ENCODE data around the gene SPATA16. TPM values are rescaled to one million over a fixed set of nuclear protein-coding genes. Genes with fewer than 3 reads are reported as not detected.
"Not testable (repeated sequence)": the region's sequence is repeated elsewhere in the genome, so short reads cannot be mapped to it uniquely, and the experiment has no call there.

SPATA16 gene
- not detected for polyA plus RNA-seq

- Mint-ChIP-seq H3K27ac (no peak within 1 kb of the TSS), H3K27me3 (ENCODE audit: low read depth in 3 of 3) (no peaks in the 10 kb centered on the region), H3K4me3 (no peak within 1 kb of the TSS), H3K4me1 (no peaks in the 10 kb centered on the region), H3K36me3 (no peaks in the 10 kb centered on the region), H3K9me3 (peaks cover 0 to 10% (median 5%) of the 10 kb centered on the region in 6 donors)
- no peak for DNase-seq
Measured at GRCh38 chr3:173140986-173141385, at the start of gene SPATA16. Gene SPATA16 (minus strand): TSS chr3:173141235. CDS start chr3:173117731, 23,504 bp downstream.

GRCh38 chr3:173183022-173183421 lies 42.0 kb upstream of the SPATA16 start:
- H3K9me3 Mint-ChIP-seq: peaks cover 3 to 35% (median 12%) of the 10 kb centered on the region in 6 donors
- H3K4me1 Mint-ChIP-seq; H3K27ac Mint-ChIP-seq; H3K4me3 Mint-ChIP-seq; H3K27me3 Mint-ChIP-seq (ENCODE audit: low read depth in 3 of 3); DNase-seq; H3K36me3 Mint-ChIP-seq: not testable (repeated sequence)

GRCh38 chr3:173173652-173174051 lies 32.6 kb upstream of the SPATA16 start:
- Mint-ChIP-seq H3K4me1 (no peaks in the 10 kb centered on the region), H3K4me3 (no peak overlapping the region), H3K27ac (no peak overlapping the region), H3K27me3 (ENCODE audit: low read depth in 3 of 3) (peaks cover 0 to 2% (median 0%) of the 10 kb centered on the region in 3 donors), H3K9me3 (peaks cover 2 to 9% (median 5%) of the 10 kb centered on the region in 6 donors), H3K36me3 (no peaks in the 10 kb centered on the region)
- no peak for DNase-seq

GRCh38 chr3:173159139-173159538 lies 18.1 kb upstream of the SPATA16 start:
- H3K27me3 Mint-ChIP-seq (ENCODE audit: low read depth in 3 of 3); H3K27ac Mint-ChIP-seq; H3K4me3 Mint-ChIP-seq; H3K9me3 Mint-ChIP-seq; H3K36me3 Mint-ChIP-seq; DNase-seq; H3K4me1 Mint-ChIP-seq: not testable (repeated sequence)

- not testable (repeated sequence) for H3K9me3 Mint-ChIP-seq; H3K27ac Mint-ChIP-seq; H3K36me3 Mint-ChIP-seq; DNase-seq; H3K27me3 Mint-ChIP-seq (ENCODE audit: low read depth in 3 of 3); H3K4me3 Mint-ChIP-seq; H3K4me1 Mint-ChIP-seq
Measured at GRCh38 chr3:173156533-173156932, 15.5 kb upstream of the SPATA16 start.

GRCh38 chr3:173153631-173154030 lies 12.6 kb upstream of the SPATA16 start:
- H3K4me1 Mint-ChIP-seq: no peaks in the 10 kb centered on the region
- DNase-seq: no peak
- no peak overlapping the region for H3K4me3 Mint-ChIP-seq
- H3K36me3 Mint-ChIP-seq: no peaks in the 10 kb centered on the region
- H3K27ac Mint-ChIP-seq: no peak overlapping the region
- no peaks in the 10 kb centered on the region for H3K27me3 Mint-ChIP-seq (ENCODE audit: low read depth in 3 of 3)
- peaks cover 0 to 4% (median under 1%) of the 10 kb centered on the region in 6 donors for H3K9me3 Mint-ChIP-seq

- Mint-ChIP-seq H3K4me3 (no peak overlapping the region), H3K27ac (no peak overlapping the region), H3K4me1 (no peaks in the 10 kb centered on the region), H3K27me3 (ENCODE audit: low read depth in 3 of 3) (no peaks in the 10 kb centered on the region), H3K9me3 (peaks cover 0 to 6% (median 2%) of the 10 kb centered on the region in 6 donors), H3K36me3 (no peaks in the 10 kb centered on the region)
- DNase-seq: no peak
Measured at GRCh38 chr3:173139420-173139819, 1.6 kb downstream of the SPATA16 start.

- Mint-ChIP-seq H3K27ac (no peak overlapping the region), H3K4me1 (no peaks in the 10 kb centered on the region), H3K36me3 (no peaks in the 10 kb centered on the region), H3K27me3 (ENCODE audit: low read depth in 3 of 3) (no peaks in the 10 kb centered on the region), H3K4me3 (no peak overlapping the region), H3K9me3 (peaks cover 0 to 6% (median 2%) of the 10 kb centered on the region in 6 donors)
- no peak for DNase-seq
Measured at GRCh38 chr3:173138026-173138425, 3.0 kb downstream of the SPATA16 start.

- no peak overlapping the region for H3K4me3 Mint-ChIP-seq
- no peak for DNase-seq
- peaks cover 0 to 6% (median 4%) of the 10 kb centered on the region in 6 donors for H3K9me3 Mint-ChIP-seq
- no peaks in the 10 kb centered on the region for H3K36me3 Mint-ChIP-seq
- no peaks in the 10 kb centered on the region for H3K27me3 Mint-ChIP-seq (ENCODE audit: low read depth in 3 of 3)
- no peaks in the 10 kb centered on the region for H3K4me1 Mint-ChIP-seq
- H3K27ac Mint-ChIP-seq: no peak overlapping the region
Measured at GRCh38 chr3:173135059-173135458, 6.0 kb downstream of the SPATA16 start.

GRCh38 chr3:173128633-173129032 lies 12.4 kb downstream of the SPATA16 start:
- Mint-ChIP-seq H3K27ac (no peak overlapping the region), H3K36me3 (no peaks in the 10 kb centered on the region), H3K9me3 (peaks cover 2 to 22% (median 9%) of the 10 kb centered on the region in 6 donors), H3K27me3 (ENCODE audit: low read depth in 3 of 3) (peaks cover 0 to 1% (median 1%) of the 10 kb centered on the region in 3 donors), H3K4me1 (no peaks in the 10 kb centered on the region), H3K4me3 (no peak overlapping the region)
- no peak for DNase-seq

GRCh38 chr3:173111321-173111720 lies 29.7 kb downstream of the SPATA16 start:
- no peaks in the 10 kb centered on the region for H3K4me1 Mint-ChIP-seq
- peaks cover 0 to 2% (median 1%) of the 10 kb centered on the region in 3 donors for H3K27me3 Mint-ChIP-seq (ENCODE audit: low read depth in 3 of 3)
- no peak for DNase-seq
- no peaks in the 10 kb centered on the region for H3K36me3 Mint-ChIP-seq
- no peak overlapping the region for H3K4me3 Mint-ChIP-seq
- H3K9me3 Mint-ChIP-seq: peaks cover 0 to 8% (median 3%) of the 10 kb centered on the region in 6 donors
- no peak overlapping the region for H3K27ac Mint-ChIP-seq

GRCh38 chr3:173109143-173109542 lies 31.9 kb downstream of the SPATA16 start:
- Mint-ChIP-seq H3K27ac (peak overlapping the region in 1 of 6 donors; percentile 13), H3K27me3 (ENCODE audit: low read depth in 3 of 3) (peaks cover 0 to 2% (median 1%) of the 10 kb centered on the region in 3 donors), H3K36me3 (no peaks in the 10 kb centered on the region), H3K4me3 (no peak overlapping the region), H3K9me3 (peaks cover 2 to 10% (median 7%) of the 10 kb centered on the region in 6 donors), H3K4me1 (no peaks in the 10 kb centered on the region)
- no peak for DNase-seq

- H3K4me3 Mint-ChIP-seq: no peak overlapping the region
- no peaks in the 10 kb centered on the region for H3K36me3 Mint-ChIP-seq
- peaks cover 3 to 19% (median 7%) of the 10 kb centered on the region in 6 donors for H3K9me3 Mint-ChIP-seq
- no peak overlapping the region for H3K27ac Mint-ChIP-seq
- peaks cover 0 to 4% (median 1%) of the 10 kb centered on the region in 3 donors for H3K27me3 Mint-ChIP-seq (ENCODE audit: low read depth in 3 of 3)
- DNase-seq: no peak
- H3K4me1 Mint-ChIP-seq: no peaks in the 10 kb centered on the region
Measured at GRCh38 chr3:173103469-173103868, 37.6 kb downstream of the SPATA16 start.

- H3K27me3 Mint-ChIP-seq (ENCODE audit: low read depth in 3 of 3): peaks cover 0 to 2% (median 0%) of the 10 kb centered on the region in 3 donors
- H3K9me3 Mint-ChIP-seq: peaks cover 2 to 13% (median 3%) of the 10 kb centered on the region in 6 donors
- H3K4me3 Mint-ChIP-seq: no peak overlapping the region
- no peak for DNase-seq
- H3K27ac Mint-ChIP-seq: no peak overlapping the region
- H3K4me1 Mint-ChIP-seq: no peaks in the 10 kb centered on the region
- H3K36me3 Mint-ChIP-seq: no peaks in the 10 kb centered on the region
Measured at GRCh38 chr3:173098959-173099358, 42.1 kb downstream of the SPATA16 start.

Measured in immature natural killer cell (primary cell).